ENCODE results near the gene MANBA.
A peak's percentile ranks its signal among the peaks of the same experiment; 100 is the strongest.
"Not testable (repeated sequence)": the region's sequence is repeated elsewhere in the genome, so short reads cannot be mapped to it uniquely, and the experiment has no call there.

Gene MANBA

DNA sequence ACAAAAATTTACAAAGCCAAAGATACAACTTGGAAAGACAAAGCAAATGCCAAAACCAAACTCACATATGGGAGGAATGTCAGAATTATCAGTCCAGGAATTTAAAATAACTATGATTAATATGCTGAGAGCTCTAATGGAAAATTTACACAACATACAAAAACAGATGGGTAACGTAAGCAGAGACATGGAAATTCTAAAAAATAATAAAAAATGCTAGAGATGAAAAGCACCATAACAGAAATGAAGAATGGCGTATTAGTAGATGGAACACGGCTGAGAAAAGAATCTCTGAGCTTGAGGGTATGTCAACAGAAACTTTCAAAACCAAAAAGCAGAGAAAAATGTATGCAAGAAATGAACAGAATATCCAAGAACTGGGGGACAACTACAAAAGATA is 4.1 kb upstream of the MANBA start:
- DNase-seq (ENCODE audit: extremely low read depth in 1 of 2, low read depth in 1 of 2): no peak

DNA sequence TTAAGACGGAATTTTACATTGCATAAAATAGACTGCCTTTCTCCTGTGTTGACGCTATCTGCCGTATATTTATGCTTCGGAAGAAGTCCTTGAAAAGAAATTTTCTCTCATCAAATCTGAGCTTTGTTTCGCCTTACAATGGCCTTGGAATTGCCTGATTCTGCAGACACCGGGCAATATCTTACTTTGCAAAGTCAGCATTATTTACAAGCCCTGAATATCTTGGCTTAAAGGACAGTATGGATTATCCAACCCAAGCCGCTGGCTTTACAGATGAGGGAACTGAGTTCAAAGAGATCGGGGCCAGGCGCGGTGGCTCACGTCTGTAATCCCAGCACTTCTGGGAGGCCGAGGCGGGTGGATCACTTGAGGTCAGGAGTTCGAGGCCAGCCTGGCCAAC is 1.1 kb upstream of the MANBA start:
- no peak for DNase-seq (ENCODE audit: extremely low read depth in 1 of 2, low read depth in 1 of 2)

- DNase-seq (ENCODE audit: extremely low read depth in 1 of 2, low read depth in 1 of 2): peak in 1 of 2 donors; percentile 0
Observed at GRCh38 chr4:102761296-102761701, 531 bp upstream of the MANBA start.

- DNase-seq (ENCODE audit: extremely low read depth in 1 of 2, low read depth in 1 of 2): peak in 1 of 2 donors; percentile 12
Observed at GRCh38 chr4:102759831-102760644, 730 bp downstream of the MANBA start.

- DNase-seq (ENCODE audit: extremely low read depth in 1 of 2, low read depth in 1 of 2): no peak
Observed at GRCh38 chr4:102758241-102759160, 2.3 kb downstream of the MANBA start.

GRCh38 chr4:102757681-102758080 is 3.1 kb downstream of the MANBA start:
- no peak for DNase-seq (ENCODE audit: extremely low read depth in 1 of 2, low read depth in 1 of 2)

DNA sequence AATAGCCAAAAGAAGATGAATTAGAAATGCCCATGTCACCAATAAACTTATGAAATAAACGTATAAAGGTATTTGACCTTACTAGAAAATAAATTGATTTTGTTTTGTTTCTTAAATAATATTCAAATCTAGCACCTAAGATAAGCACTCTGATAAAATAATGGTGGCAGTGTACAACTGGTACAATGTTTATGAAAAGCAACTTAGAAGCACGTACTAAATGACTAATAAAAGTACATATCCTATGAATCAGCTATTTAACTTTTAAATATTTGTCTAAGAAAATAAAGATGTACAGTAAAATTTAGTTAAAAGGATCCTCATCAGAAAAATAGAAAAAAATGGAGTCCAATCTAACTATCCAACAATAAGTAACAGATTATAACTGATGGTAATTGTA is 6.7 kb downstream of the MANBA start:
- DNase-seq (ENCODE audit: extremely low read depth in 1 of 2, low read depth in 1 of 2): no peak

DNA sequence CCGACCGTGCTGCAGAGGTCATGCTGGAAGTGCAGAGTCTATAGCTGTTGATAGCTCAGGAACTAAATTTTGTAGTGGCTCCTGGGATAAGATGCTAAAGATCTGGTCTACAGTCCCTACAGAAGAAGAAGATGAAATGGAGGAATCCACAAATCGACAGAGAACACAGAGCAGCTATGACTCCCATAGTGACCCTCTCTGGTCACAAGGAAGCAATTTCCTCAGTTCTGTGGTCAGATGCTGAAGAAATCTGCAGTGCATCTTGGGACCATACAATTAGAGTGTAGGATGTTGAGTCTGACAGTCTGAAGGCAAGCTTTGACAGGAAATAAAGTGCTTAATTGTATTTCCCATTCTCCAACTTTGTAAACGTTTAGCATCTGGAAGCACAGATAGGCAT is 8.8 kb downstream of the MANBA start:
- DNase-seq (ENCODE audit: extremely low read depth in 1 of 2, low read depth in 1 of 2): no peak

GRCh38 chr4:102743352-102743751 is 17.4 kb downstream of the MANBA start:
- DNase-seq (ENCODE audit: extremely low read depth in 1 of 2, low read depth in 1 of 2): not testable (repeated sequence)

GRCh38 chr4:102738802-102739201 is 22.0 kb downstream of the MANBA start:
- not testable (repeated sequence) for DNase-seq (ENCODE audit: extremely low read depth in 1 of 2, low read depth in 1 of 2)

DNA sequence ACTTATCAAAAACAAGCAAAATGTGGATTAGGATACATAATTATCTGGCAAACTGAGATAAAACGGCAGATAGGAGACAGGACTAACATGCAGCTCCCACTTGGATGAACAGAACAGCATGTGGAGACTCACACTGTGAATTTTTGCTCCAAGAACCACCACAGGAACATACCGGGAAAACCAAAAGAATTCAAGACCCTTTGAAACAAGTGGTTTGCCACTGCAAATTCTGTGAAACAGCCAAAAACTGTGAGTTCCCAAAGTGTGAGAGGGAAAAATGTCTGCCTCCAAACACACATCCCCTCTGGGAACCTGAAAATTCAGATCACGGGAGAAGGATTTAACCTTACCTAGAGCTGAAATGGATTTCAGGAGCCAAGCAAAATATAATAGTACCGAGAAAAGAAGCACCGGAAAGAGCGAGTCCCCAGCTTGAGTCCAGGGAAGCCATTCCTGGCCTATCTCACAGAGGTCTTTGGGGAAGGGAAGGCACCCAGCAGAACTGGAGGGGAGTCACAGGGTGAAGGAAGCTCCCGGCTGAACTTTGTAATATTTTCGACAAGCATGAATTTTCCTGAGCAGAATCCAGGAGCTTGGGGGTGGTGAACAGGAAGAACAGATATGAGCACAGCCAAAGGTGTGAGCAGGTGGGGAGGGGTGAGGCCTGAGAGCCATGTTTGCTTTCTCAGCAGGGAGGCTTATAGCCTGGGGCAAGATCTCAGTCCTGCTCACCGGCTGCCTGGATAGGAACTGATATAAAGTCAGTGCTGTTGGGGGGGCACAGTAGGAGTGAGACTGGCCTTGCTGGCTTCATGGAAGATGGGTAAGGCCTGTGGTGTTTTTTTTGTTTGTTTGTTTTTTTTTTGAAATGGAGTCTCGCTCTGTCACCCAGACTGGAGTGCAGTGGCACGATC is 23.9 kb downstream of the MANBA start:
- no peak for DNase-seq (ENCODE audit: extremely low read depth in 1 of 2, low read depth in 1 of 2)

DNA sequence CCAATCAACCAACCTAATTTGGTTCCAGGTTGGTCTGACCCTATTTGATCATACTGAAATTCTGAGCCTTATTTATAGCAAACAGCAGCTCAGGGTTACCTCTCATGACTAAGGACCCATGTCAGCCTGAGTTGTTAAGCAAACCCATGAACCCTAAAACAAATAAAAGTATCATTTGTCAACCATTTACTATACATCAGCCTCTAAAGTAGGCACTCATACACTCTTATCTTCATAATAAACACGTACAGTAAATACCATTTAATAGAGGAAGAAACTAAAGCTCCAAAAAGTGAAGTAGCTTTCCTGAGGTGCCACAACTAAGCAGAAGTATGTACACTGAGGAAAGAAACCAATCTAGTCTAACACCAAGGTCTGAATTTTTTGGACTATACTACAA is 25.2 kb downstream of the MANBA start:
- DNase-seq (ENCODE audit: extremely low read depth in 1 of 2, low read depth in 1 of 2): no peak

DNA sequence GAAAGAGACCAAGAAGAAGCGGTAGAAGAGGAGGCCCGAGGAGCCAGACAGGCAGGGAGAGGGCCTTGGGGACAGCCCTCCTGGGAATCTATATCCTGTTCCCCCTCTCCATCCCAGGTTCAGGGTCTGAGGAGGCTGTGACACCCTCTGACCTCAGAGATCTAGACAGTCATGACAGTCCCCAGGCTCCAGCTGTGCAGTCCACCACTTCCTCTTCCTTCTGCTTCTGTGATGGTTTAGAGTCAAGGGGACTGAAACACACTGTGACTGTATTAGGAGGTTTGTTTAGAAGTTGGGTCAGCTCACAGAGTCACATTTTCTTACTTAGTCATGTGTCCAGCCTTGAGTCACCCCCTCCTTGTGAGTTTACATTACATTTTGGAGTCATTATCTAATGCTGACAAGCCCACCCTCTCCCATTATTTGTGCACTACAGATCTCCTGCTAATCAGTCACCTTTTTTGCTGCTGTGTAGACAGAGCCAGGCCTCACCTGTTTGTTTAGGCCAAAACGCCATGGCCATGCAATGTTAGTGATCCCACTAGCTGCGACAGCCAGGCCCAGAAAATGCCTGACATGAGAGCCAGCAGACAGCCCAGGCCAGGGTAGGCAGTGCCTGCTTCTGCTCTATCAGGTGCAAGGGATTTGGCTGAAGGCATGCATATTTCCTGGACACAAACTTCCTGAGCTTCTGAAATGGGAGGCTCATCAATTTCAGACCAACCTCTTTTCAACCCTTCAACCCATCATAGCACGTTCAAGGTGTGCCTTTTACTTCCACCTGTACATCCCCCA is 26.0 kb downstream of the MANBA start:
- peak in 1 of 2 donors; percentile 9 for DNase-seq (ENCODE audit: extremely low read depth in 1 of 2, low read depth in 1 of 2)

DNA sequence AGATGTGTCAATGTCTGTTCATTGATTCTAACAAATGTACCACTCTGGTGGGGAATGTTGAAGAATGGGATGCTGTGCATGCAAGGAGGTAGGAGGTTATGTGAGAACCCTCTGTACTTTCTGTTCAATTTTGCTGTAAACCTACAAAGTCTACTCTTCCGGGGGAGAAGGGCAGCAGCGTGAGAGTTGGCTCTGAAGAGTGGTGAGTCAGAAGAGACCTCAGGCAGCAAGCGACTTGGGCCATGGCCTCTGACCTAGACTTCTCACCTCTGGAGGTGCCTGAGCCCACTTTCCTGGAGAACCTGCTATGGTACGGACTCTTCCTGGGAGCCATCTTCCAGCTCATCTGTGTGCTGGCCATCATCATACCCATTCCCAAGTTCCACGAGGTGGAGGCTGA is 26.7 kb downstream of the MANBA start:
- no peak for DNase-seq (ENCODE audit: extremely low read depth in 1 of 2, low read depth in 1 of 2)

GRCh38 chr4:102733084-102733483 is 27.7 kb downstream of the MANBA start:
- no peak for DNase-seq (ENCODE audit: extremely low read depth in 1 of 2, low read depth in 1 of 2)

DNA sequence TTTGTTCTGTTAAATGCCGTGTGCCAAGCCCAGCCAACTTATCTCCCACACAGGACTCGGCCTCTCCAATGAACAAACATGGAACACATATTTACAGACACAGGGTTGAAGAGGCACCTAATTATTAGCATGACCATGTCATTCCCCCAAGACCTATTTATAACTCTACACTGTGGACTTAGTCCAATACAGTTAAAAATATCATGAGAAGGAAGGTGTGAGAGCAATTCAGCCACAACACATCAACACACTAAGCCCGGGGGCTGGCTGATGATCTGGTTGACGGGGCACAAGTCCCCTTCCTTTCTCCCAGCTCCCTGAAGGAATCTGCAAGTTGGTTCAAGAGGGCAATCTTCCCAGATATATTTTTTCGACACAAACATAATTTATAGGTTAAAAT is 28.1 kb downstream of the MANBA start:
- no peak for DNase-seq (ENCODE audit: extremely low read depth in 1 of 2, low read depth in 1 of 2)

GRCh38 chr4:102730968-102731533 is 29.7 kb downstream of the MANBA start:
- no peak for DNase-seq (ENCODE audit: extremely low read depth in 1 of 2, low read depth in 1 of 2)

DNA sequence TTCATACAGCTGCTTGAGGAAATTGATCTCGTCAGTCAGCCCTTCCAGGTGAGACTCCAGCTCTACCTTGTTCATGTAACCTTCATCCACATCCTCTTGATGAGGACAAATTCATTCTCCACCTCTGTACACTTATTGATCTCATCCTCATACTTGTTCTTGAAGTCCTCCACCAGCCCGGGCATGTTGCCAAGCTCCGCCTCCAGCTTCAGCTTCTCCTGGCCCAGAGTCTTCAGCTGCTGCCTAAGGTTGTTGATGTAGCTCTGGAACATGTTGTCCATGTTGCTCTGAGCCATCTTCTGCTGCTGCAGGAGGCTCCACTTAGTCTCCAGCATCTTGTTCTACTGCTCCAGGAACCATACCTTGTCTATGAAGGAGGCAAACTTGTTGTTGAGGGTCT is 31.3 kb downstream of the MANBA start:
- not testable (repeated sequence) for DNase-seq (ENCODE audit: extremely low read depth in 1 of 2, low read depth in 1 of 2)

DNA sequence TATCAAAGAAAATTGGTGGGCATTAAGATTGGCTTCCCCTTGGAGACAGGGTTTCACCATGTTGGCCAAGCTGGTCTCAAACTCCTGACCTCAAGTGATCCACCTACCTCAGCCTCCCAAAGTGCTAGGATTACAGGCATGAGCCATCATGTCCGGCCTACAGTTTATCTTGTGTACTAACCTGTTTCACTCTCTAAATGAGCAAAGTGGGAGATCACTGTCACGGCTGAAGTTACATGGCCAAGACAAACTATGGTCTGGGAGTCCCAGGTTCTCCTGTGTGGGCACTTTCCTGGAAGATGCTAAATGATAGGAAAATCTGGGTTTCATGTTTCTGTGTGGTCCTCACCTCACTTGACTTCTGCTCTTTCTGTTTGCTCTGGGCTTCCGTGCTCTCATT is 33.8 kb downstream of the MANBA start:
- not testable (repeated sequence) for DNase-seq (ENCODE audit: extremely low read depth in 1 of 2, low read depth in 1 of 2)

- DNase-seq (ENCODE audit: extremely low read depth in 1 of 2, low read depth in 1 of 2): no peak
Observed at GRCh38 chr4:102726068-102726467, 34.7 kb downstream of the MANBA start.

Measured in stimulated activated CD8-positive, alpha-beta memory T cell treated with anti-CD3 and anti-CD28 coated beads, Interleukin-7, amount 100 ng/mL, for 48 hours (primary cell).